HCT116 (cell line): ENCODE results near the gene RBM42.

Experiments used
- CEBPB ChIP-seq: IDR thresholded peaks from 2 replicates; pipeline ENCODE4 v1.6.1; 2012; ENCODE audit warnings: low read depth
- CTCF ChIP-seq, 3 experiments: fragments of 200-600 bp in 1 of 3; sonication (generic) in 1 of 3; IDR thresholded peaks in 2 of 3; conservative IDR thresholded peaks in 1 of 3; 2 replicates each; pipeline ENCODE4 v1.5.1; 2012 to 2017; ENCODE audit warnings: low read depth in 2 of 3, low read length in 2 of 3, antibody characterized with exemption in 1 of 3, borderline replicate concordance in 1 of 3, control low read depth in 1 of 3, mild to moderate bottlenecking in 1 of 3, mixed read lengths in 1 of 3, mixed run types in 1 of 3, moderate library complexity in 1 of 3; ENCODE audit not compliant: insufficient read depth in 1 of 3
- EZH2 ChIP-seq: fragments of 200-600 bp; sonication (generic); IDR thresholded peaks from 2 replicates; pipeline ENCODE4 v1.6.1; 2017; ENCODE audit warnings: antibody characterized with exemption, mixed run types
- POLR2A ChIP-seq: IDR thresholded peaks from 2 replicates; pipeline ENCODE4 v1.7.0; 2011; ENCODE audit warnings: borderline replicate concordance; ENCODE audit not compliant: insufficient read depth, insufficient read length; ENCODE audit errors: extremely low read depth
- POLR2AphosphoS5 ChIP-seq: IDR thresholded peaks from 2 replicates; pipeline ENCODE4 v1.6.1; 2011; ENCODE audit warnings: mild to moderate bottlenecking, low read depth, low read length, moderate library complexity
- RAD21 ChIP-seq: IDR thresholded peaks from 2 replicates; pipeline ENCODE4 v1.6.1; 2012; ENCODE audit warnings: low read depth, mild to moderate bottlenecking
- SIN3A ChIP-seq: IDR thresholded peaks from 2 replicates; pipeline ENCODE4 v1.6.1; 2012; ENCODE audit warnings: low read depth
- ZNF274 ChIP-seq: fragments of 200-500 bp; sonication (Bioruptor generic); IDR thresholded peaks from 2 replicates; pipeline ENCODE4 v1.6.1; 2014; ENCODE audit warnings: mild to moderate bottlenecking, low read depth, low read length, inconsistent platforms

- no peak for TF ChIP-seq CTCF (IDR thresholded peaks at IDR 0.05 in 2 of 3, conservative IDR thresholded peaks at IDR 0.05 in 1 of 3; ENCODE audit: borderline replicate concordance in 1 of 3, insufficient read depth in 1 of 3, low read depth in 2 of 3, low read length in 2 of 3)
- no peak for TF ChIP-seq POLR2A
- TF ChIP-seq CEBPB: no peak
- TF ChIP-seq POLR2AphosphoS5: no peak
- no peak for TF ChIP-seq RAD21
- TF ChIP-seq EZH2: no peak
- TF ChIP-seq SIN3A: no peak
- TF ChIP-seq ZNF274: no peak
These were observed 26.8 kb downstream of the RBM42 start for GRCh38 chr19:35655600-35655999.
